ENCODE results near the gene COL23A1. TPM values are rescaled to one million over a fixed set of nuclear protein-coding genes. Genes with fewer than 3 reads are reported as not detected.

The COL23A1 gene
- total RNA-seq, 1 experiment from 2014 or later: 0.18 TPM

DNA sequence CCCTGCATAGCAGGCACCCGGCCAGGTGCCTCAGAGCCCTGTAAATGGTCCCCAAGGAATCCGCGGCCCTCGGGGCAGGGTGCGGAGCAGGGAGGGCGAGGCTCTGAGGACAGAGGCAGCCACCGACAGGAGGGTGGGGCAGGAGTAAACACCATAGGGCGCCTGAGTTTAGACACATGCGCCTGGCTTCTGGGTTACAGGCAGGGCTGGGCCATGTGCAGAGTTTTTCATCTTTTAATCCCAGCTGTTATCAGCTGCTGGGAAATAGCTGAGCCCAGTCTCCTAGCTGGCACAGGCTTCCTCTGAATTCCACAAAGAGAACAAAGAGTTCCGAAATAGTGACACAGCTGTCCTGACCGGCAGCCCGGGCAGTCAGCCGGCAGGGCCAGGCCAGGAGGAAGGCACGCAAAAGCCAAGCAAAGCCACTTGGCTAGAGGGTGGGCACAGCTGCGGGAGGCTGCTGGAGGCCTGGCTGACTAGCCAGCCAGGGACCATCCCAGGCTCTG lies 258.6 kb downstream of the COL23A1 start:
- Mint-ChIP-seq H3K4me1 (ENCODE audit: low read depth, unreplicated experiment) (peaks cover 12% of the 10 kb centered on the region), H3K36me3 (ENCODE audit: insufficient read depth, unreplicated experiment) (no peaks in the 10 kb centered on the region), H3K4me3 (ENCODE audit: unreplicated experiment) (no peak overlapping the region), H3K27me3 (ENCODE audit: insufficient read depth, unreplicated experiment) (peaks cover 1% of the 10 kb centered on the region), H3K27ac (ENCODE audit: unreplicated experiment) (peak overlapping the region; percentile 17), H3K9me3 (ENCODE audit: unreplicated experiment) (no peaks in the 10 kb centered on the region)
- Histone ChIP-seq H3K9me3 (no peaks in the 10 kb centered on the region), H3K27me3 (replicated peaks; ENCODE audit: control insufficient read depth, insufficient read depth, low read length) (no peaks in the 10 kb centered on the region), H3K4me3 (ENCODE audit: low read depth, low read length) (no peak overlapping the region), H3K4me1 (peaks cover 16% of the 10 kb centered on the region), H3K36me3 (ENCODE audit: control insufficient read depth, insufficient read depth, low read length) (no peaks in the 10 kb centered on the region)
- ChIA-PET POLR2A (no interaction called here), CTCF (interaction anchor here (0.5 kb wide), 1 partner anchor 256 kb away, joined by 3 read pairs; no protein-coding TSS in a partner anchor)
- TF ChIP-seq, protein P1, sequence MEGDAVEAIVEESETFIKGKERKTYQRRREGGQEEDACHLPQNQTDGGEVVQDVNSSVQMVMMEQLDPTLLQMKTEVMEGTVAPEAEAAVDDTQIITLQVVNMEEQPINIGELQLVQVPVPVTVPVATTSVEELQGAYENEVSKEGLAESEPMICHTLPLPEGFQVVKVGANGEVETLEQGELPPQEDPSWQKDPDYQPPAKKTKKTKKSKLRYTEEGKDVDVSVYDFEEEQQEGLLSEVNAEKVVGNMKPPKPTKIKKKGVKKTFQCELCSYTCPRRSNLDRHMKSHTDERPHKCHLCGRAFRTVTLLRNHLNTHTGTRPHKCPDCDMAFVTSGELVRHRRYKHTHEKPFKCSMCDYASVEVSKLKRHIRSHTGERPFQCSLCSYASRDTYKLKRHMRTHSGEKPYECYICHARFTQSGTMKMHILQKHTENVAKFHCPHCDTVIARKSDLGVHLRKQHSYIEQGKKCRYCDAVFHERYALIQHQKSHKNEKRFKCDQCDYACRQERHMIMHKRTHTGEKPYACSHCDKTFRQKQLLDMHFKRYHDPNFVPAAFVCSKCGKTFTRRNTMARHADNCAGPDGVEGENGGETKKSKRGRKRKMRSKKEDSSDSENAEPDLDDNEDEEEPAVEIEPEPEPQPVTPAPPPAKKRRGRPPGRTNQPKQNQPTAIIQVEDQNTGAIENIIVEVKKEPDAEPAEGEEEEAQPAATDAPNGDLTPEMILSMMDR (IDR thresholded peaks at IDR 0.05; ENCODE audit: insufficient read depth in 1 of 2, low read depth in 1 of 2, low read length in 1 of 2, severe bottlenecking in 1 of 2, unreplicated experiment in 1 of 2): no peak
- BruUV-seq (replicated peaks): no TSS peak
- peak; percentile 42 to 70 for DNase-seq
- intact Hi-C loops (cut with micrococcal nuclease; ENCODE audit: unreplicated experiment): no loop called here

DNA sequence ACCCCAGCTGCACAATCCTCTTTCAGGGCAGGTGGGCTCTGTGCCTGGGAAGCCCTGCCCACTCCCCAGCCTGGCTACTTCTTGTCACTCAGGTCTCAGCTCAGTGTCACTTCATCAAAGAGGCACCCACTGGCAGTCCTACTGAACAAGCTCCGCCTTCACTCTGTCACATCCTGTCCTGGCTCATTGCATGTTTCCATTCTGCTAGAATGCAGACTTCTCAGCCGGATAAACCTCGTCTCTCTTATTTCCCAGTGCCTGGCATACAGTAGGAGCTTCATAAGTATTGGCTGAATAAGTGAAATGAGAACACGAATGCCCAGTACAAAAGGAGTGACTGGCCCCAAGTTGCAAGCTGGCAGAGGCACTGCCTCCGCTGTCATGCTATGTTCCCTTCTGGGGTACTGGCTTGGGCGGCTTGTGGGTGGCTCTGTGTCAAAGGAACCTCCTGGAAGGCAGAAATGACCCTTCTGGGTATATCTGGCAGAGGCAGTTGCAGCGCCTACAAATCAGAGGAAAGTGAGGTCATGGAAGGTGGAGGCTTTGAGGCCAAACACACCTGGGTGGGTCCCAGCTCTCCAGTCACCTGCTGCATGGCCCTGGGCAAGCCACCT lies 259.3 kb downstream of the COL23A1 start:
- Mint-ChIP-seq H3K27me3 (ENCODE audit: insufficient read depth, unreplicated experiment) (peaks cover 3% of the 10 kb centered on the region), H3K36me3 (ENCODE audit: insufficient read depth, unreplicated experiment) (no peaks in the 10 kb centered on the region), H3K4me3 (ENCODE audit: unreplicated experiment) (no peak overlapping the region), H3K9me3 (ENCODE audit: unreplicated experiment) (no peaks in the 10 kb centered on the region), H3K4me1 (ENCODE audit: low read depth, unreplicated experiment) (peaks cover 12% of the 10 kb centered on the region), H3K27ac (ENCODE audit: unreplicated experiment) (peak overlapping the region; percentile 17)
- TF ChIP-seq, protein P1 (IDR thresholded peaks at IDR 0.05; ENCODE audit: insufficient read depth in 1 of 2, low read depth in 1 of 2, low read length in 1 of 2, severe bottlenecking in 1 of 2, unreplicated experiment in 1 of 2): no peak
- H3K36me3 ChIP-seq (ENCODE audit: control insufficient read depth, insufficient read depth, low read length): no peaks in the 10 kb centered on the region
- H3K9me3 ChIP-seq: no peaks in the 10 kb centered on the region
- no TSS peak for BruUV-seq (replicated peaks)
- ChIA-PET CTCF (no interaction called here), POLR2A (no interaction called here)
- H3K4me1 ChIP-seq: peaks cover 16% of the 10 kb centered on the region
- H3K4me3 ChIP-seq (ENCODE audit: low read depth, low read length): no peak overlapping the region
- no peaks in the 10 kb centered on the region for H3K27me3 ChIP-seq (replicated peaks; ENCODE audit: control insufficient read depth, insufficient read depth, low read length)
- intact Hi-C loops (cut with micrococcal nuclease; ENCODE audit: unreplicated experiment): no loop called here
- no peak for DNase-seq

DNA sequence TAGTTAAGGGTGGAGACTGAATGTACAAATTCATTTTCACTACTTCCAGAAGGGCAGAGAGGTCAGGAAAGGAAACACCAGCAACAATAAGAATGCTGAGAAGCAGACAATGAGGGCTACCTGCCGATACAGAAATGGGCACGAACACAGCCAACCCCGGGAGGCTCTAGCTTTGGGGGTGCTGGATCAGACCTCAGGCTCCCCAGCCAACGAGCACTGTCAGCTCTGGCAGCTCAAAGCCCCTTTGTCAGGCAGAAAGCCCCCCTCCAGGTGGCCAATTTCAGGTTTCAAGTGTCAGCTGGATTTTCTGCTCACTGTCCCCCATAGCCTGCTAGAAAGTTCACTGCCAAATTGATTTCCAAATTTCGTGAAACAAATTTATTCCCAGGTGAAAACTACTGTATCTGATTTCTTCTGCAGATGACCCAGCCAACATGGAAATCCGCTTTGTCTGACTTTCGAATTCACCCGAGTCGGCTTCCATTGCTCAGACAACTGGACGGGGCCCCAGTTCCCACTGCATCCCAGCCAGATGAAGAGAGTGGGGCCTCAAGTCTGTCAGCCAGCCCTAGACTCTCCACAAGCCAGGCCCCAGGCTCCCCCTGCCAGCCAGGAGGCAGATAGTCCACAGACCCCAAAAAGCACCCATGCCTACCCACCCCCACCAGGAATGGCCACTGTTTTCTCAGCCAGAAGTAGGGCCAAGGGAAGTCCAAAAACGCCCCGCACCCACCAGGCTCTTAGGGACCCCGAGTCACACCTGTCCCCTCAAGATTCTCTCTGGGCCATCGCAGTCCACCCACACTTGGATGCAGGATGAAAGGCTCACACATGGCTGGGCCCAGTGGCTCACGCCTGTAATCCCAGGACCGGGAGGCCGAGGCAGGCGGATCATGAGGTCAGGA lies 261.1 kb downstream of the COL23A1 start:
- Histone ChIP-seq H3K4me1 (peaks cover 16% of the 10 kb centered on the region), H3K27me3 (replicated peaks; ENCODE audit: control insufficient read depth, insufficient read depth, low read length) (no peaks in the 10 kb centered on the region; the same call in 1 of the 2 replicates), H3K4me3 (ENCODE audit: low read depth, low read length) (no peak overlapping the region), H3K36me3 (ENCODE audit: control insufficient read depth, insufficient read depth, low read length) (no peaks in the 10 kb centered on the region), H3K9me3 (no peaks in the 10 kb centered on the region)
- BruUV-seq (replicated peaks): no TSS peak
- POLR2A ChIA-PET: no interaction called here
- Mint-ChIP-seq H3K27ac (ENCODE audit: unreplicated experiment) (no peak overlapping the region), H3K36me3 (ENCODE audit: insufficient read depth, unreplicated experiment) (no peaks in the 10 kb centered on the region), H3K4me3 (ENCODE audit: unreplicated experiment) (no peak overlapping the region), H3K9me3 (ENCODE audit: unreplicated experiment) (no peaks in the 10 kb centered on the region), H3K27me3 (ENCODE audit: insufficient read depth, unreplicated experiment) (peaks cover 5% of the 10 kb centered on the region), H3K4me1 (ENCODE audit: low read depth, unreplicated experiment) (peaks cover 12% of the 10 kb centered on the region)
- TF ChIP-seq, protein P1 (IDR thresholded peaks at IDR 0.05; ENCODE audit: insufficient read depth in 1 of 2, low read depth in 1 of 2, low read length in 1 of 2, severe bottlenecking in 1 of 2, unreplicated experiment in 1 of 2): no peak
- CTCF ChIA-PET: no interaction called here
- intact Hi-C loops (cut with micrococcal nuclease; ENCODE audit: unreplicated experiment): no loop called here
- no peak for DNase-seq

Measured in Caco-2 (cell line).